Right renal pelvis (tissue), 4 donors: ENCODE results near the gene PLCB4. TPM values are rescaled to one million over a fixed set of nuclear protein-coding genes. Genes with fewer than 3 reads are reported as not detected.
A peak's percentile ranks its signal among the peaks of the same experiment; 100 is the strongest.
"Not testable (repeated sequence)": the region's sequence is repeated elsewhere in the genome, so short reads cannot be mapped to it uniquely, and the experiment has no call there.

Experiments
- DNase-seq, 4 donors: peaks; one replicate each; pipeline ENCODE4 v3.0.0-alpha.2; 2013; ENCODE audit warnings: low read depth in 4 of 4, low spot score in 3 of 4, missing footprints in 1 of 4
- polyA plus RNA-seq, 4 donors: library from polyadenylated mRNA; unstranded; fragments of 120-200 nt; gene quantifications; one replicate each; pipeline ENCODE4 v1.2.1, GENCODE V29; 2013; ENCODE audit not compliant: insufficient read length in 4 of 4

Gene PLCB4
- polyA plus RNA-seq, 4 donors = 12.2 to 15.1 (median 14.0) TPM

DNA sequence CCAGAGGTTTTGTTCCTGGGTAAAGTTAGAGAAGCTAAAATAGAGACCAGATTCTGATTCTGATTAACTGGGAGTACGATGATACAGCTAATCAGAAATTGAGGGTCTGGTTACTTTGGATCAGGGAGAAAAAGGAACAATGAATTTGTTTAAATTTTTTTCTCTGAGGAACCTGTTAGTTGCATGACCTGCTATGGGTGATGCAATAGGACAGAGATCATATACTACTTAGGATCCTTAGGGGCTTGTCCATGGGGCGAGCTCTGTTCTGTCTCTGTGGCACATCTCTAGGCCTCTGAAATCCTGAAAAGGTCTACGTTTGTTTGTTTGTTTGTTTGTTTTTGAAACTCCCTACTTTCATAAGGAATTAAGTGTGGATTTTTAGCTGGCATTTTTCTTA, 279.4 kb downstream of the PLCB4 start:
- DNase-seq = no peak

DNA sequence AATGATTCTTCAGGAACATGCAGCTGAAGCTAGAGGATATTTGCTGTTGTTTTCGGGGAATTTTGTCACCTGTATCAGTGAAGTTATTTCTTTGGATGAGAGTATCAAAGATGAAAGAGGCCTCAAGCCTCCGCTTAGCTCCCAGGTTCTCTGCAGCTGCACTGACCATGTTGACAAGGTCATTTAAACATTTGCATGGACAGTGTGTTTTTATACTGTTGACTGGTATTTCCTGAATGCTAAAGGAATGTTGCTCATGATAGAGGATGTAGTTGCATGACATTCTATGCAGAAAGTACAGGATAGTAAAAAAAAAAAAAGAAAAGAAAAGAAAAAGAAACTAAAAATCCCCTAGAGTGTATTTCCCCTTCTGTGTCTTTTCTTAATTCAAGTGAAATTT, 279.9 kb downstream of the PLCB4 start:
- no peak for DNase-seq

DNA sequence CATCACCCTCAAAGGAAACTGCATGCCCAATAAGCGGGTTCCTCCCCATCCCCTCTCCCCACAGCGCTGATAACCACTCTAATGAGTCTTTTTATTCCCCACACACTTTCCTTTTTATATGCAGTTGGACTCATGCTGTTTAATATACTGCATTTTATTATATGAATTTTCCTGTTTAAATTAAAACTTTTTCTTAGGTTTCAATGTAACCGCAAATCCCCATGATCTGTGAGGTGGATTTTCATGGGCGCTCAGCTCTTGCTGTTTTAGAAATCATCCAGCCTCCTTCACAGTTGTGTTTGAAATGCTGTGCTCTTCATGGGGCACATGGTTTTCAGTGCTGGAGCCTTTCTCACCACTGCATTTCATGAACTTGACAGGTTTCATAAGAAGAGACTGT, 280.4 kb downstream of the PLCB4 start:
- DNase-seq = no peak

DNA sequence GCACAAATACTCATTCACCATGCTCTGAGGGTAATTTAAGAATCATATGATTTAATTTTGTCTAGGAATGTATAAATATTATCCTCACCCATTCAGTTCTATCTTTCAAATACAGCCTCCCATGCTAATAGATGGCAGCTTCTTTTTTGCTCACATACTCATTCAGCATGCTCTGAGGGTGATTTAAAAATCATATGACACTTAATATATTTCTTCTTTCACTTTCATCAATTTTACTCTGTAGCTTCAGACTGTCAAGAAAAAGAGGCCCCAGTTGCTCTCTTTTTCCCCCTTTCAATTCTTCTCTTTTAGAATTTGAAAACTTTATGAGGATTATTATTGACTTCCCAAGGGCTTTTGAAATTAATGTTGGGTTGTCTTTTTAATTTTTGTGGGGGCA, 283.9 kb downstream of the PLCB4 start:
- DNase-seq = no peak

DNA sequence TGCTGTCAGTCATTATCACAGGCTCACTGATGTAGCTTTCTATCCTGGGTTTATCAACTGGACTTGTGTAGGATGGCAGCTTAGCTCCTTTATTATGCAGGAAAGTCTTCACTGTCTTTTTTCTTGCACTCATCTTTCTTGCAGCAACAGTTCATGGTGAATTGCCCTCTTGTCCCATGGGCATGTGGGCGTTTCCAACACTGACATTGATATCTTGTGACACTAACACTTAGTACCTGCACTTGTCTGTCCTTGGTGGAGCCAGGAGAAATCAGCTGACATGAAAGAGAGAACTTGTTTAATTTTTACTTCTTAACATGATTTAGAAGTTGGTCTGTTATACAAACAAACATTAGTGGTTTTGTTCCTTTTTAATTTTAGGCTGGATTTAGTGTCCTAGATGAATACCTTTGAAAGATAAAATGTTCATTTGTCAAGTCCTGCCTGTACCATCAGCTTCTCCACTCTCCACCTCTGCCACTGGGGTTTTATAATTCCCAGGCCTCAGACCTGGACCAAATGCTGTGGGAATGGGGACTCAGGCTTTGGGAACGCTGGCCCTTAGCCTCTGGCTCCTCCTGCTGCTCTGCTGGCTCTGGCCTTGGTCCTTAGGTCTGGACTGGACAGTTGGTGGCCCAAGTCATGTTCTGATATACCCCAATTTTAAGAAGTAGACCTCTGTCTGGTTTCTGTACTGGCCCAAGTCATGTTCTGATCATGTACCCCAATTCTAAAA, 284.5 kb downstream of the PLCB4 start:
- no peak for DNase-seq

DNA sequence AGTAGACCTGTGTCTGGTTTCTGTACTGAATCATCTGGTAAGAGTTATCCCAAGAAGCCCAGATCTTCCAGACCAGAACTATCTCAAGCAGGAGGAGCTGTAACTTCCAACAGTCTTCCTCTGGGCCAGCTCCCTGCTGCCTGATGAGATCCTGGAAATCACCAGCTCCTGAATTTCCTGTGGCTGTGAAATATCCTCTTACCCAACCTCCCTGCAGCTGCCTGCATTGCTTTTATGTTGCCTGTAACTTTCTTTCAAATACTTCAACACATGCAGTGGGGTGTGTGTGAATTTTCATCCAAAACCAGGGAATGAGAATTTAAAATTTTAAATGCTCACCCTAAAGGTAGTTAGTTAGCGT, 285.0 kb downstream of the PLCB4 start:
- DNase-seq = no peak

DNA sequence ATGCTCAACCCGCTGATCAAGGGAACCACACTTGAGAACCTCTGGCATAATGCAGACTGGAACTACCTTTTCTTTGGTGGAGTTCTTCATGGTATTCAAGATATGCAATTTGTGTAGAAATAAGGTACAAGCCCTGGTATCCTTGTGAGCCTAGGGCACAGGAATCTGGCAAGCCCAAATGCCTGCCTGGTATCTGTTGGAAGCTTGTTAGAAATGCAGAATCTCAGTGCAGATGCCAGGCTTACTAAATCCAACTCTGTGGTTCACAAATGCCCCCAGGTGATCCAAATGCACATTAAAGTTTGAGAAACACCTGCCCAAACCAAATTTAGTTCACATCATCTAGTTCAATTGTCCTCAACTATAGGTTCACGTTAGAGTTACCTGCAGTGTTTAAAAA, 285.7 kb downstream of the PLCB4 start:
- no peak for DNase-seq

DNA sequence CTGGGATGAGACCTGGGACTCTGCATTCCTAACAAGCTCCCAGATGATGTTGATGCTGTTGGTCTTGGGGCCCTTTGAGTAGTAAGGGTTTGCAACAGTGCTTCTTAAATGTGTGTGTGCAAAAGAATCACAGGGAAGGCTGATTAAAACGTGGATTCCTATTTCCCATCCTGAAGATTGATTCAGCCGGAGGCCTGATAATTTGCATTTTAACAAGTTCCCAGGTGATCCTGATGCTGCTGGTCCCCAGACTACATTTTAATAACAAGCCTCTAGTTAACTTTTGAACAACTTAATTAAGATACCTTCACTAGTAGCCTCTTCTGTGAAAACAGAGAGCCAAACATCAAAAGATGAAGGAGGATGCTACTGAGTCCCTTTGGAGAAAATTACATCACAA, 289.1 kb downstream of the PLCB4 start:
- no peak for DNase-seq

DNA sequence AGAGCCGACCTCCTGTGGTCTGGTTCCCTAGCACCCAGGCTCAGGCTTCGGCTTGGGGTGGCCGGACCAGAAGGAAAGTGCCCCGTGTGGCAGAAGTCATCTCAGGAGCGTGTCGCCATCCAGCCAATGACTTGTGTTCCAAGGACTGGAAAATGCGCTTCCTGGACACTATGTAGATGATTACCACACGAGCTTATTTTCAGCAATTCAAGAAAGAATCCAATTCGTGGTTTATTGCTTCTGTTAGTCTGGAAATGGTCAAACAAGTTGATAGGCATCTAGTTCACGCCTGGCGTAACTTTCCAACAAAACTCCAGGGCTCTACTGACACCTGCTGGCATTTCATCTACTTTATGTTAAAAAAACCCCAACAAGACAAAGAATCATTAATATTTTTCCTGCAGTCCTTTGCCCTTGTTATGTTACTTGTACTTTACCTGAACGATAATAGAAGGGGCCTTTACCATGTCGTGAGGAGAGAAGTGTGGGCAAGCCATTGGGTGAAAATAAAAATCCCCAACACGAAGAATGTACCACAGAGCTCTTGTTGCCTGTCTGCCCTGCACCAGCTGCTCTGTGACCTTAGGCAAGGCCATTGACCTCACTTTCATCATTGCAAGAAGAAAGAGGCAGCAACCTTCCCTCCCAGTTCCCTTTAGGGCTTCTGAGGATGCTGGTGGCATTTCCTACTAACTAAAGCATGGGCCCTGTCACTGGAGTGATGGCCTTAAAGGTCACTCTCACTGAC, 290.8 kb downstream of the PLCB4 start:
- DNase-seq = peak in 3 of 4 donors; percentile 48 to 59 (median 49)

DNA sequence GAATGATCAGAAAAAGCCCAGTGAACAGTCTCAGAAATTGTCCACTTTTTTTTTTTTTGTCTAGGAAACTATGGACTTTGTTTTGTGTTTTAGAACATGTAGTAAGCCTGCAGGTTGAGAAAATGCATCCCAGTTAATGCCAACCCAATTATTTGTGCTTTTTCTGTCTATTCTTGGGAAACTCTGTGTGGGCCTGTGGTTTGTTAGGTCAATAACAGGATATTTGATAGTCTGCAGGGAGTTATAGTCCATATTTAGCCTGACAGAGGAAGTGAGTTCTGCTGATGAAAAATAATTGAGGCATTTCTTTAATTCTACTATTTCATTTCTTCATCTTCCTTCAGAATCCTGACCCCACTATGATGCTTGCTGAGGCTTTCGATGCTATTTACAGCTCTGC, 291.5 kb downstream of the PLCB4 start:
- no peak for DNase-seq

DNA sequence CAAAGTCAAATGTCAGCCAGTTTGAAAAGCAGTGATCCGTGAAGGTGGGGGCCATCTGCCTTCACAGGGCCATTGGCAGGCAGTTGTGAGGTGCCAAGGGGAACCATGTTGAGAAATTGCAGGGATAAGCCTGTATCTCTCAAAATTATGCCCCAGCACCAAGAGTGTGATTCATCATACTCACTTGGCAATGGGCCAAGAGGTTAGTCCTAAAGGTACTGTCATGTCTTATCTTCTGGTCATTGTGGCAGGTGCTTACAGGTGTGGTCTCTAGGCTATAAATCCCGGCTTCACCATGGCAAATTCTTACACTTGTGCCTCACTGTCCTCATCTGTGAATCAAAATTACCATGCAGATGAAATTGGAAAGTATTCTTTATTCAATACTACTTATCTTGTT, 294.8 kb downstream of the PLCB4 start:
- no peak for DNase-seq

DNA sequence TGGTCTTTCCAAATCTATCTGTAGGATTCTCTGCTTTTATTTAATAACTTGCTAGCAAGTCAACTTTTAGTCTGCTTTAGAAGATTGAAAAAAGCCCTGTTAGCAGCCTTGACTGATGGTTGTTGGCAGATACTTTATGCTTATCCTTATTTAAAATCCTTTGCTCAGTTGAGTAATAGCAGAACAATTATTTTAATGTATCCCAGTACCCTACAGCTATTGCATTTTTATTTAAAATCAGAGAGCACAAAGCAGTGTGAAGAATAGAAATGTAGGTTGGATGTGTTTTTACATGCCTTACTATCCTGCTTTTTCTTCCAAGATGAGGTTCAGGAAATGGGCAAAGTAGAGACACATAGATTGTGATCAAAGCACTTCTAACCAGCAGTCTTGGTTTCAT, 298.4 kb downstream of the PLCB4 start:
- no peak for DNase-seq

DNA sequence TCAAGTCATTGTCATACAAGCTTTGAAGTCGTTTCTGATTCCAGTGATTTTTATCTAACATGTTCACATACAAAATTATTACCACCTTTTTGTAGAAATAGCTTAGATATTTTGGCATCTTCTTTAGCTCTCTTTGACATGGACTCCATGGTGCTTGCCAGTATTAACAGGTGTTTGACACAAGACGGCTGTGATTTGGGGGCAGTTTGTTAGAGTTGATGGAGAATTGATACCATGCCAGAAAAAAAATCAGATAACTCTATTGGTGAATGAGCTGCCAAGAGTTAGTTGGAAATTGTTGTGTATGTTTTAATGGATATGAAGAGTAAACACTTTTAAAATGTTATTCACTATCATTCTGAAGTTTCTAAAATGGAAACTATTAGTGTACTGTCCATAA, 298.9 kb downstream of the PLCB4 start:
- no peak for DNase-seq

DNA sequence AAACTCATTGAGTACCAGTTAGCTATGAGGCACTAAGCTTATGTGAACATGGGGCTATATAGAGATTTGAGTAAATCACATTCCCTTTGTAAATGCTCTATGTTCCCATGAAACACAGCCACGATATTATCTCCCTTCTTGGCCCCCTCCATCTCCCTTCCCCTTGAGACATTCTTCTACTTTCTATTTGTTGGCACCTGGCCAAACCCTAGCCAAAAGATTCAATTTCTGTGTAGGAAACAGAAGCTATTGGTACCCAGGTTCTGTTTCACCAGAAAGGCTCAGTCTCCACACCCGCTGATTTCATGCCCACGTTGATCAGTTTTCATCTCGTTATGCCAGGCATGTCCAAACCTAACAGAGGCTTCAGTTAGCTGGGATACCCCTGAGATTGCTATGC, 300.0 kb downstream of the PLCB4 start:
- no peak for DNase-seq

DNA sequence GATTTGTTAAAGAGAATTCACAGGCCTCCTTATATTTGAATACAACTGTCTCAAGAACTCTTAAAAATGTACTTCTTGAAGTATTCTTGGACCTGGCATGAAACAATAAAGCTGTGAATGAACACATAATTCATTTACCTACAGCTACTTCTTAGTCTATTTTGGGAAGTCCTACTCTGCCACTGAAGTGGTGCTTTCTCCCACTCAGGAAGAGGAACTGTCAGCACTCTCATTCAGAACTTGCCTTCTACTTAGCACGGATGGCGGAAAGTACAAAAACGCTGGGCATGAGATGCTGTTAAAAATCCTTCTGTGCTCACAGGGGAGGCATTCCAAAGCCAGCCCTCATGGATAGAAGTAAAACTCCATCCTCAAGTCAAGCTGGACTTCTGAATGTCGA, 300.7 kb downstream of the PLCB4 start:
- no peak for DNase-seq

DNA sequence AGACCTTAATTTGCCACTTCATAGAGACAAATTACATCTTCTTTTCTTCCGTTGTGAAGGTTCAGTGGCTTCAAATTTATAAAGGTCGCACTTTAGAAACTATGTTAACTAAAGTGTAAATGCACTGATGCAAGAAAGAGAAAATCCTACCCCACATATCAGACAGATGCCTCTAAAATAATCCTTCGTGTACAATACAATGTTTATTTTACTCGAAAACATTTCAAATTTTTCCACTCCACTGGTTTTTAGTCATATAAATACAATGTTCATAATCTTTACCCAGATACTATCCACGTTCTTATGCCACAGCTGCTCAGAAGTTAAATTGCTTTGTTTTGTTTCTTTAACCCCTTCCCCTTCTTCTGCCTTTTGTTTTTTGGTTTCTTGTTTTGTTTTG, 305.2 kb downstream of the PLCB4 start:
- no peak for DNase-seq

DNA sequence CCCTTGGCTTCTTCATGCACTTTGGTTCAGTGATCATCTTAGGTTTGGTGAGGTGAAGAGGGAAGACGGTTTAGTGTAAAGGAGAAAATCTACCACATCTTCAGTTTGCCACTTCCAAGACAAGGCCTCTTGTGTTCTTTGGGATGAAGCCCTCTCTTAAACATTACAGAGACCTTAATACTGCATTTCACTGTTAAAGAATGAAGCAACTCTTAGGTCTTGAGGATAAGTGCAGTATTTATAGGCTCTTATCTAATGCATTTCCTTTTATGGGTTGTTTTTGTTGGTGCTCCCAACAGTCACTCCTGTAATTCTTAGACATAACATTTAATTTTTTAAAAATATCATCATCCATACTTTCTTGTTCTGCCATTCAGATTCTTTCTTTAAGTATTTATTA, 305.6 kb downstream of the PLCB4 start:
- DNase-seq = no peak

DNA sequence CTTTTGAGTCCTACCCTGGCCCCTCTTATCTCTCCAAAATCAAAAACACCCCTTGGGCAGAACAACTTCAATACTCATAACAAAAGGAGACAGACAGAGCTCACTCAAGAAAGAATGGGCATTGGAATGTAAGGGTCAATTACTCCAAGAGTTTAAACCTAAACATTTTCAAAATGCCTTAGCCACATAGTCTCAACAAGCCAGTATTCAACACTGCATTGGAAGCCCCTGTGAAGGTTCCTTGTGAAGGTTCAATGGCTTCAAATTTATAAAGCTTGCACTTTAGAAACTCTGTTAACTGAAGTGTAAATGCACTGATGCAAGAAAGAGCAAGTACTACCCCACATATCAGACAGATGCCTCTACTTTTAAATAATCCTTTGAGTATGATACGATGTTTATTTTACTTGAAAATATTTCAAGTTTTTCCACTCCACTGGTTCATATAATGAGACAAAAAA, 306.4 kb downstream of the PLCB4 start:
- DNase-seq = no peak

DNA sequence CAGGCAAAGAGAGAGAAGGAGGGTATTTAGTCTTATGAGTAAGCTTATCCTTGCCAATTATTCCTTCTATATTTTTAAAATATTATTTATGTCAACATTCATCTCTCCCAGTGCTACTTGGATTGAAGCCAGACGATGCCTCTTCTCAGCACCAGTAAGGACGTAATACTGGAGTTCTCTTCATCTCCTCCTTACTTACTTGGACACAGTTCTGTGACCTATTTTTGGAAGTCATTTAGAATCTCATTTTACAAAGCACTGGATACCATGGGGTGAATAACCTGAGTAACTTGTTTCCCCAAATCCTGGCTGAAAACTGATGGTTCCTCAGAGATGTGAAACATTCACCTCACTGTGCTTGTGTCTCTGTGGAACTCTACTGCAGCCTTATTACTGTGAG, 308.1 kb downstream of the PLCB4 start:
- DNase-seq = no peak

DNA sequence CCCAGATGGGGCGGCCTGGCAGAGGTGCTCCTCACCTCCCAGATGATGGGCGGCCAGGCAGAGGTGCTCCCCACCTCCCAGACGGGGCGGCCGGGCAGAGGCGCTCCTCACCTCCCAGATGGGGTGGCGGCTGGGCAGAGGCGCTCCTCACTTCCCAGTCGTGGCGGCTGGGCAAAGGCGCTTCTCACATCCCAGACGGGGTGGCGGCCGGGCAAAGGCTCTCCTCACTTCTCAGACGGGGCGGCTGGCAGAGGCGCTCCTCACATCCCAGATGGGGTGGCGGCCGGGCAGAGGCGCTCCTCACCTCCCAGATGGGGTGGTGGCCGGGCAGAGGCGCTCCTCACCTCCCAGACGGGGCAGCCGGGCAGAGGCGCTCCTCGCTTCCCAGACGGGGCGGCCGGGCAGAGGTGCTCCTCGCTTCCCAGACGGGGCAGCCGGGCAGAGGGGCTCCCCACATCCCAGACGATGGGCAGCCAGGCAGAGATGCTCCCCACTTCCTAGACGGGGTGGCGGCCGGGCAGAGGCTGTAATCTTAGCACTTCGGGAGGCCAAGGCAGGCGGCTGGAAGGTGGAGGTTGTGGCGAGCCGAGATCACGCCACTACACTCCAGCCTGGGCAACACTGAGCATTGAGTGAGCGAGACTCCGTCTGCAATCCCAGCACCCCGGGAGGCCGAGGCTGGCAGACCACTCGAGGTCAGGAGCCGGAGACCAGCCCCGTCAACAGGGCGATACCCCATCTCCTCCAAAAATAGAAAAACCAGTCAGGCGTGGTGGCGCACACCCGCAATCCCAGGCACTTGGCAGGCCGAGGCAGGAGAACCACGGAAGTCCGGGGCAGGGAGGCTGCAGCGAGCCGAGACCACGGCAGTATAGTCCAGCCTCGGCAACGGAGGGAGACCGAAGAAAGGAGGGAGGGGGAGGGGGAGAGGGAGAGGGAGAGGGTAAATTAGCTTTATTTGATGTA, 316.7 kb downstream of the PLCB4 start:
- DNase-seq = not testable (repeated sequence)

DNA sequence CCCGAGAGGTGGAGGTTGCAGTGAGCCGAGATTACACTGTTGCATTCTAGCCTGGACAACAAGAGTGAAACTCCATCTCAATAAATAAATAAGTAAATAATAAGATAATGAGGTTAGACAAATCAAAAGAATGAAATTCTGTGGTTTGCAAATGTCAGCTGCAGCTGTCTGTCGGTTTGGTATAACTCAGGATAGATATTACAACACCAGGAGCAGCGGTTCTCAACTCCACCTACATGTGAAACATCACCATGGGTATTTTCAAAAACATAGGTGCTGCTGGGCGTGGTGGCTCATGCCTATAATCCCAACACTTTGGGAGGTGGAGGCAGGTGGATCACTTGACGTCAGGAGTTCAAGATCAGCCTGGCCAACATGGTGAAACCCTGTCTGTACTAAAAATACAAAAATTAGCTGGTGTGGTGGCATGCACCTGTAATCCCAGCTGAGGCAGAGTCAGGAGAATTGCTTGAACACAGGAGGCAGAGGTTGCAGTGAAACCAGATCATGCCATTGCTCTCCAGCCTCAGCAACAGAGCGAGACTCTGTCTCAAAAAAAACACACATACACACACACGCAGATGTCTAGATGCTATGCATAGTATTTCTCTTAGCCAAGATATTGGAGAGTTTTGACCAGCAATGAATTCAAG, 319.4 kb downstream of the PLCB4 start:
- no peak for DNase-seq
